OCI-LY1 (cell line): Measurements from ENCODE around the gene CDHR5.

Experiments used
- H2AFZ ChIP-seq: fragments of 200-600 bp; sonication (generic), shearing (Covaris generic); 2 replicates; pipeline ENCODE4 v1.6.0; 2014; ENCODE audit warnings: antibody characterized with exemption, mild to moderate bottlenecking, low read length
- H3F3A ChIP-seq: fragments of 200-600 bp; sonication (generic), shearing (Covaris generic); 2 replicates; pipeline ENCODE4 v1.6.0; 2014; ENCODE audit warnings: mild to moderate bottlenecking, antibody characterized with exemption, low read length, moderate library complexity; ENCODE audit not compliant: insufficient read depth
- H3K27ac ChIP-seq: fragments of 200-600 bp; sonication (generic); 2 replicates; pipeline ENCODE4 v1.5.1; 2014; ENCODE audit warnings: low read length, mixed run types, mild to moderate bottlenecking, low read depth; ENCODE audit not compliant: poor library complexity, severe bottlenecking
- H3K27me3 ChIP-seq: fragments of 200-600 bp; sonication (generic); 2 replicates; pipeline ENCODE4 v1.6.0; 2014; ENCODE audit warnings: antibody characterized with exemption, mild to moderate bottlenecking, low read length, moderate library complexity; ENCODE audit not compliant: insufficient read depth
- H3K36me3 ChIP-seq: fragments of 200-600 bp; sonication (generic); 2 replicates; pipeline ENCODE4 v1.6.1; 2014; ENCODE audit warnings: mild to moderate bottlenecking, antibody characterized with exemption, low read length, moderate library complexity, mixed read lengths; ENCODE audit not compliant: insufficient read depth
- H3K4me1 ChIP-seq: fragments of 200-600 bp; sonication (generic); 2 replicates; pipeline ENCODE4 v1.5.1; 2014; ENCODE audit warnings: mild to moderate bottlenecking, low read length, moderate library complexity; ENCODE audit not compliant: insufficient read depth, severe bottlenecking
- H3K4me2 ChIP-seq: fragments of 200-600 bp; sonication (generic), shearing (Covaris generic); 2 replicates; pipeline ENCODE4 v1.6.1; 2014; ENCODE audit warnings: low read length
- H3K4me3 ChIP-seq: fragments of 200-600 bp; sonication (generic); 2 replicates; pipeline ENCODE4 v1.5.1; 2014; ENCODE audit warnings: low read length, low read depth, mild to moderate bottlenecking, mixed read lengths; ENCODE audit not compliant: poor library complexity, severe bottlenecking
- H3K79me2 ChIP-seq: fragments of 200-600 bp; shearing (Covaris generic); 2 replicates; pipeline ENCODE4 v1.6.1; 2016; ENCODE audit warnings: mixed run types, low read length, mixed read lengths; ENCODE audit not compliant: insufficient read depth
- H3K9ac ChIP-seq: fragments of 200-600 bp; sonication (generic), shearing (Covaris generic); 2 replicates; pipeline ENCODE4 v1.6.1; 2014; ENCODE audit warnings: mild to moderate bottlenecking, low read length, mixed read lengths
- H3K9me2 ChIP-seq: fragments of 200-600 bp; sonication (generic), shearing (Covaris generic); 2 replicates; pipeline ENCODE4 v1.6.1; 2014; ENCODE audit warnings: low read depth, mild to moderate bottlenecking, low read length, mixed read lengths
- H3K9me3 ChIP-seq: fragments of 200-600 bp; shearing (Covaris generic); 2 replicates; pipeline ENCODE4 v1.6.1; 2014; ENCODE audit warnings: low read length, mixed read lengths
- H4K20me1 ChIP-seq: fragments of 200-600 bp; sonication (generic), shearing (Covaris generic); 2 replicates; pipeline ENCODE4 v1.6.0; 2016; ENCODE audit warnings: mild to moderate bottlenecking, low read length; ENCODE audit not compliant: insufficient read depth
- EZH2 ChIP-seq: fragments of 200-600 bp; sonication (generic), shearing (Covaris generic); IDR thresholded peaks from 2 replicates; pipeline ENCODE4 v1.8.0; 2017; ENCODE audit warnings: borderline replicate concordance, mixed run types, mild to moderate bottlenecking, antibody characterized with exemption, low read length, moderate library complexity, mixed read lengths
- TF ChIP-seq, protein P1 (sequence below): fragments of 200-600 bp; sonication (generic), shearing (Covaris generic); IDR thresholded peaks from 2 replicates; pipeline ENCODE4 v1.5.1; 2017; ENCODE audit warnings: mild to moderate bottlenecking, antibody characterized with exemption, low read length, moderate library complexity, mixed read lengths

Gene CDHR5

DNA sequence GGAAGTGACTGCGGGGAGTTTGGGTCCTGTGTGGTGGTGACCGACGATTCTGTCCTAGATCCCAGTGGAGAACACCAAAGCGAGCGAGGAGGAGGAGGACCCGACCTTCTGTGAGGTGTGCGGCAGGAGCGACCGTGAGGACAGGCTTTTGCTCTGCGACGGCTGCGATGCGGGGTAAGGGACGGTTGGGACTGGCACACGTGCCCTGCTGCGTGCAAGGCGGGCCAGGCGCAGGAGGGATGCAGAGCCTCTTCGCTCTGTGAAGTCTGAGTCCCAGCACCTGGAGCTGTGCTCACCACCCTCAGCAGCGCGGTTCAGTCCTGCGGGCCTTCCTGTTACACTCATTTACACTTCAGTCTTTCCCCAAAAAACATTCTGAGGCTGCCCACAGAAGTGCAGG lies 32.3 kb downstream of the CDHR5 start:
- Histone ChIP-seq H3K79me2 (no peaks in the 10 kb centered on the region), H3K4me3 (no peak overlapping the region), H3K9me3 (no peaks in the 10 kb centered on the region), H3F3A (no peaks in the 10 kb centered on the region), H3K9ac (no peak overlapping the region), H3K4me2 (no peak overlapping the region), H3K27ac (no peak overlapping the region), H3K9me2 (no peaks in the 10 kb centered on the region), H3K36me3 (peaks cover 92% of the 10 kb centered on the region), H3K27me3 (no peaks in the 10 kb centered on the region), H2AFZ (no peak overlapping the region), H4K20me1 (no peaks in the 10 kb centered on the region), H3K4me1 (no peaks in the 10 kb centered on the region)
- TF ChIP-seq EZH2, result no peak
- TF ChIP-seq, protein P1, sequence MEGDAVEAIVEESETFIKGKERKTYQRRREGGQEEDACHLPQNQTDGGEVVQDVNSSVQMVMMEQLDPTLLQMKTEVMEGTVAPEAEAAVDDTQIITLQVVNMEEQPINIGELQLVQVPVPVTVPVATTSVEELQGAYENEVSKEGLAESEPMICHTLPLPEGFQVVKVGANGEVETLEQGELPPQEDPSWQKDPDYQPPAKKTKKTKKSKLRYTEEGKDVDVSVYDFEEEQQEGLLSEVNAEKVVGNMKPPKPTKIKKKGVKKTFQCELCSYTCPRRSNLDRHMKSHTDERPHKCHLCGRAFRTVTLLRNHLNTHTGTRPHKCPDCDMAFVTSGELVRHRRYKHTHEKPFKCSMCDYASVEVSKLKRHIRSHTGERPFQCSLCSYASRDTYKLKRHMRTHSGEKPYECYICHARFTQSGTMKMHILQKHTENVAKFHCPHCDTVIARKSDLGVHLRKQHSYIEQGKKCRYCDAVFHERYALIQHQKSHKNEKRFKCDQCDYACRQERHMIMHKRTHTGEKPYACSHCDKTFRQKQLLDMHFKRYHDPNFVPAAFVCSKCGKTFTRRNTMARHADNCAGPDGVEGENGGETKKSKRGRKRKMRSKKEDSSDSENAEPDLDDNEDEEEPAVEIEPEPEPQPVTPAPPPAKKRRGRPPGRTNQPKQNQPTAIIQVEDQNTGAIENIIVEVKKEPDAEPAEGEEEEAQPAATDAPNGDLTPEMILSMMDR, result no peak

DNA sequence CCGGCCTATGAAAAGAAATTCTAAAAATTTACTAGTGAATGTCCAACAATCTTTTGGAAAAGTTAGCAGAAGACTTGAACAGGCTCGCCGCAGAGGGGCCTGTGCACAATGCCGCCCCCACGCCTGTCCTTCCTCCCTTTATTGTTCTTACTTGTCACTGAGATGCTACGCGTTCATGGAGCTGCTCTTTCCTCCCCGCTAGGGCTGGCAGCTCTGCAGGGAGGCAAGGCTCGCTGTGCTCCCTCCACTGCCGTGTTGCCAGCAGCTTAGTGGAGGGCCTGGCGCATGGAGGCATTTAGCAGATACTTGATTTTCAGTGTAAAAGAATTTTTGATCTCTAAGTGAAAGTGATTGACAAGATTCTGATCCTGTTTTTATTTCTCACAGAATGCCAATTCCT lies 33.8 kb downstream of the CDHR5 start:
- Histone ChIP-seq H3F3A (no peaks in the 10 kb centered on the region), H3K4me2 (no peak overlapping the region), H3K27ac (no peak overlapping the region), H3K27me3 (no peaks in the 10 kb centered on the region), H3K9ac (no peak overlapping the region), H4K20me1 (no peaks in the 10 kb centered on the region), H3K79me2 (no peaks in the 10 kb centered on the region), H3K4me1 (no peaks in the 10 kb centered on the region), H3K9me3 (no peaks in the 10 kb centered on the region), H3K36me3 (peaks cover 94% of the 10 kb centered on the region), H3K9me2 (no peaks in the 10 kb centered on the region), H2AFZ (no peak overlapping the region), H3K4me3 (no peak overlapping the region)
- TF ChIP-seq EZH2, result no peak
- TF ChIP-seq, protein P1, result no peak

DNA sequence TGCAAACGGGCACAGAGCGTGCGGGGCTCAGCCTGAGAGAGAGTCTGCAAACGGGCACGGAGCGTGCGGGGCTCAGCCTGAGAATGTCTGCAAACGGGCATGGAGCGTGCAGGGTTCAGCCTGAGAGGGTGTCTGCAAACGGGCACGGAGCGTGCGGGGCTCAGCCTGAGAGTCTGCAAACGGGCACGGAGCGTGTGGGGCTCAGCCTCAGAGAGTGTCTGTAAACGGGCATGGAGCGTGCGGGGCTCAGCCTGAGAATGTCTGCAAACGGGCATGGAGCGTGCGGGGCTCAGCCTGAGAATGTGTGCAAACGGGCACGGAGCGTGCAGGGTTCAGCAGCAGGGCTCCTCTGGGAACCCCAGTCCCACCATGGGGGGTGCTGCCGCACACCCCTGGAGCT lies 35.0 kb downstream of the CDHR5 start:
- H3K79me2 ChIP-seq, result no peaks in the 10 kb centered on the region
- TF ChIP-seq, protein P1, result no peak
- no peak for TF ChIP-seq EZH2
- H3K9ac ChIP-seq, result no peak overlapping the region
- H2AFZ ChIP-seq, result no peak overlapping the region
- H4K20me1 ChIP-seq, result no peaks in the 10 kb centered on the region
- H3K4me3 ChIP-seq, result no peak overlapping the region
- H3K9me2 ChIP-seq, result no peaks in the 10 kb centered on the region
- no peaks in the 10 kb centered on the region for H3K9me3 ChIP-seq
- peaks cover 82% of the 10 kb centered on the region for H3K36me3 ChIP-seq
- no peaks in the 10 kb centered on the region for H3K27me3 ChIP-seq
- H3K27ac ChIP-seq, result no peak overlapping the region
- H3K4me1 ChIP-seq, result no peaks in the 10 kb centered on the region
- no peaks in the 10 kb centered on the region for H3F3A ChIP-seq
- no peak overlapping the region for H3K4me2 ChIP-seq
